GM12873 (cell line): ENCODE results near the gene FAXDC2.

Source experiments
- TF ChIP-seq, protein P1 (sequence below): IDR thresholded peaks from 2 replicates; pipeline ENCODE4 v1.5.1; 2012; ENCODE audit warnings: low read depth, mild to moderate bottlenecking, moderate library complexity, low read length, control low read depth; ENCODE audit not compliant: insufficient read depth; ENCODE audit errors: missing control alignments

FAXDC2 gene

GRCh38 chr5:154778534-154778933, 71.9 kb downstream of the FAXDC2 start:
- TF ChIP-seq, protein P1, sequence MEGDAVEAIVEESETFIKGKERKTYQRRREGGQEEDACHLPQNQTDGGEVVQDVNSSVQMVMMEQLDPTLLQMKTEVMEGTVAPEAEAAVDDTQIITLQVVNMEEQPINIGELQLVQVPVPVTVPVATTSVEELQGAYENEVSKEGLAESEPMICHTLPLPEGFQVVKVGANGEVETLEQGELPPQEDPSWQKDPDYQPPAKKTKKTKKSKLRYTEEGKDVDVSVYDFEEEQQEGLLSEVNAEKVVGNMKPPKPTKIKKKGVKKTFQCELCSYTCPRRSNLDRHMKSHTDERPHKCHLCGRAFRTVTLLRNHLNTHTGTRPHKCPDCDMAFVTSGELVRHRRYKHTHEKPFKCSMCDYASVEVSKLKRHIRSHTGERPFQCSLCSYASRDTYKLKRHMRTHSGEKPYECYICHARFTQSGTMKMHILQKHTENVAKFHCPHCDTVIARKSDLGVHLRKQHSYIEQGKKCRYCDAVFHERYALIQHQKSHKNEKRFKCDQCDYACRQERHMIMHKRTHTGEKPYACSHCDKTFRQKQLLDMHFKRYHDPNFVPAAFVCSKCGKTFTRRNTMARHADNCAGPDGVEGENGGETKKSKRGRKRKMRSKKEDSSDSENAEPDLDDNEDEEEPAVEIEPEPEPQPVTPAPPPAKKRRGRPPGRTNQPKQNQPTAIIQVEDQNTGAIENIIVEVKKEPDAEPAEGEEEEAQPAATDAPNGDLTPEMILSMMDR = no peak

- TF ChIP-seq, protein P1 = no peak
Observed at GRCh38 chr5:154776167-154776566, 74.2 kb downstream of the FAXDC2 start.

- TF ChIP-seq, protein P1 = no peak
Observed at GRCh38 chr5:154773326-154773725, 77.1 kb downstream of the FAXDC2 start.

DNA sequence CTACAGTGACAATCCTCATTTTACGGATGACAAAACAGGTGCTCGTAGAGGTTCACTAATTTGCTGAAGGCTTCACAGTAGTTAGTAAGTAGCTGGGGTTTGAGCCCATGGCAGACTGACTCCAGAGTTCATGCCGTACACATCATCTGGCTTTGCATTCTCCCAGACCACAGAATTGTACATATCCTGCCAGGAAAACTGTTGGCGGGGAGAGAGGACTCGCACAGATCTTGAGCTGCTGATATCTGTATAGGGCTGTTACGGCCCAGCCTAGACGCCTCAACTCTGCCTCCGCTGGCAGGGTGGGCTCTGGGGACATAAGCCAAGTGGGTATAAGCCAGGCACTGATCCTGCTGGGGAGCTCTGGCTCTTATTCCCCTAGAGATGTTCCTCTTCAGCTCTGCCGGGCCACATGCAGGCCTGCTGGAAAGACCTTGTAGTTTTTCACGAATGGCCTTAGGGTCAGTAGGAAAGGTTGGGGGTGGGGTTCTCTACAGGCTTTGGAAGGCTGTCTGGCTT, 79.0 kb downstream of the FAXDC2 start:
- TF ChIP-seq, protein P1 = no peak

DNA sequence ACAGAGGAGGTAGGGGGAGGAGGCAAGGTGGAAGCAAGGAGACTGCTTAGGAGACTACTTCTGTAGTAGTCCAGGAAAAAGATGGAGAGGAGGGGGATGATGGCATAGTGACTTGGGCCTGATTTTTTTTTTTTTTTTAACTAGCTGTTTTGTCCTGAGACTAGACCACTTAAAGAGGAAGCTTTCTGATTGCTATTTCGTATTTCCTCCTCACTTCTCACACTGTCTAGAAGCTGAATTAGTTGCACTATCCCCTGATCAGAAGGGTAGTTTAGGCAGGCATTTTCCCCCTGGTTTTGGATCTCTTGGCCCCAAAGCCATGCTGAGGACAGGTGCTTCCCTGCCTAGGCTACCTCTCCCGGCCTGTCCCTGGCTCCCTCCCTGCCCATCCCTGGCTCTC, 80.3 kb downstream of the FAXDC2 start:
- TF ChIP-seq, protein P1 = no peak
